HTR-8/SVneo (cell line): ENCODE measurements around the gene PRDX5.
A peak's percentile ranks its signal among the peaks of the same experiment; 100 is the strongest.
"Not testable (repeated sequence)": the region's sequence is repeated elsewhere in the genome, so short reads cannot be mapped to it uniquely, and the experiment has no call there.

Source experiments
- DNase-seq: peaks from one replicate; pipeline ENCODE4 v3.0.0; 2011; ENCODE audit warnings: low spot score, mixed read lengths; ENCODE audit not compliant: insufficient read length
- FAIRE-seq: peaks from 2 replicates; lab custom pipeline; 2011; peaks lifted over from hg19 to GRCh38; lab: Jason Lieb, UNC

The PRDX5 gene

DNA sequence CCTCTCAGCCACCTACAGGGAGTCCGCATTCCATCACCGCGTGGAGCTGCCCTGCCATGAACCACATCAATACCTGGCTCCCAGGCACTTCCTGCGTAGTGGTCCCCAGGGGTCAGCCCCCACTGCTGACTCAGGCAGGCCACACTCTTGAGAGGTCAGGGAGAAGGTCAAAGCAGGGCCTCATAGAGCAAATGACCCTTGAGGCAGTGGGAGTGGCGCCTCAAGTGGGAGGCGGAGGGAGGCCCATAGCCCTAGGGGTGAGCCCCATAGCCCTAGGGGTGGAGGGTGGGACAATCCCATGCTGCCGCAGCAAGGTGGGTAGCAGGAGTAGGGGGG, 5.0 kb downstream of the PRDX5 start:
- FAIRE-seq (no peak), DNase-seq (no peak)

- DNase-seq = no peak
- FAIRE-seq = no peak
Measured at GRCh38 chr11:64323373-64323772, 5.5 kb downstream of the PRDX5 start.

DNA sequence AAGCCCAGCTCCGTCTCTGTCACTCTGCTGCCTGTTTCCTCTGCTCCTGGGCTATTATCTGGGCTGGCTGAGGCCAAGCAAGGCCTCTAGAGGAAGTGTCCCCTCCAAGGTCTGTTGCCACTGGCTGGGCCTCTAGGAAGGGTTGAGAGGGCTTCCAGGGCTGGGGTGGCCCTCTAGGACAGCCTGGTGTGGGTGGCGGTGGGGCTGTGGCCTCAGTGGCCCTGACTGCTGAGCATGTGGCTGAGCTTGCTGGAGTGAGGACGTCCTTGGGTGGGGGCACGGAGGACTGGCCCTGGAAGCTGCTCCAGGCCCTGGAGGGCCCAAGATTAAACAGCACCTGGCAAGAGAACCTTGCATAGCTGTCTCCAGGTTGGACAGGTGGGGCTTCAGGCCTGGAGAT, 6.1 kb downstream of the PRDX5 start:
- not testable (repeated sequence) for DNase-seq, FAIRE-seq

DNA sequence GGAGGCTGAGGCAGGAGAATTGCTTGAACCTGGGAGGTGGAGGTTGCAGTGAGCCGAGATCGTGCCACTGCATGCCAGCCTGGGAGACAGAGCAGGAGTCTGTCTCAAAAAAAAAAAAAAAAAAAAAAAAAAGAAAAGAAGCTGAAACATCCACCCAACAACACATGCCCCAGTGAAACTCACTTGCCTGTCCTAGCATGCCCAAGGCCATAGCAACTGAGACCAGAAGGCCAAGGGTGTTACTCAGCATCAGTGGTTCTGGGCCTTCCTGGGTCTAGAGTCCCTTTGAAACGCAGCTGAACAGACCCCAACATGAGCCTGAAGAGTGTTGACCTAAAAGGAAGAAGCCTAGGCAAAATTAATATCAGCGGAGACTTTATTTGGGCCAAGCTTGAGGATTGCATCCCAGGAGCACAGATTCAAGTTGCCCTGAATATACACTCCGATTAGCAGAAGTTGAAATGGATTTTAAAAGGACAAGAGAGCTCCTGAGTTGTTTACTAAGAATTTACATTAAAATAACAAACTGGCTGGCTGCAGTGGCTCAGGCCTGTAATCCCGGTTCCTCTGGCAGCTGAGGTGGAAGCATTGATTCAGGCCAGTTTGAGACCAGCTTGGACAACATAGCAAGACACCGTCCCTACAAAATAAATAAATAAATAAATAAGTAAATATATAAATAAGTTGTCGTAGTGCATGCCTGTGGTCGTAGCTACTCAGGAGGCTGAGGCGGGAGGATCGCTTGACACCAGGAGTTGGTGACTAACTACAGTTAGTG, 7.0 kb downstream of the PRDX5 start:
- DNase-seq (no peak), FAIRE-seq (no peak)

DNA sequence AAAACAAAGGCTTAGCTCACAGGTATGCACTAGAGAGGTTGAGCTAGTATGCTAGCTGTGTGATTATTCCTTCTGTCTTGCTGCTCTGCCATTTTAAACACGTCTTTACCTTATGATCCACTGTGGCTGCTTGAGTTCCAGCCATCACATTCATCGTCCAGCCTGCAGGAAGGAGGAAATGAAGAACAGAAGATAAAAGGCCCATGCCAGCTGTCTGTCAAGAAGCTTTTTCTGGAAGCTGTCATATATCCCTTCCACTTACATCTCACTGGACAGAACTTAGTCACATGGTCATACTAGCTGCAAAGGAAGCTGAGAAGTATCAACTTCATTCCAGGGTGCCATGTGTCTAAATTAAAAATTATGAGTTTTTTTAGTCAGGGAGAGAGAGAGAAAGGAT, 9.5 kb downstream of the PRDX5 start:
- DNase-seq (no peak), FAIRE-seq (no peak)

DNA sequence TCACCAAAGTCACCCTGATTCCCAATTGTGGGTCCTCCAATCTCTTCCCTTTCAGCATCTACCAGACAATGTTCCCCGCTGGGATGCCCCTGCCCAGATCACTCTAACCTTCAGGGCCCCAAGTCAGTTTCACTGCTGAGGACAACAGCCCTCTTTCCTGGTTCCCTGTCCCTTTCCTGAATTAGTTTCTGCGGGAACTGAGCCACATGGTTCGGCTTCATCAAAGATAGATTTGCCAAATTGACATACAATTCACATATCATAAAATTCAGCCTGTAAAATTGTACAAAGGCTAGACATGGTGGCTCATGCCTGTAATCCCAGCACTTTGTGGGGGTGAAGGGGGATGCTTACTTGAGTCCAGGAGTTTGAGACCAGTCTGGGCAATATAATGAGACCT, 10.1 kb downstream of the PRDX5 start:
- no peak for DNase-seq
- no peak for FAIRE-seq

DNA sequence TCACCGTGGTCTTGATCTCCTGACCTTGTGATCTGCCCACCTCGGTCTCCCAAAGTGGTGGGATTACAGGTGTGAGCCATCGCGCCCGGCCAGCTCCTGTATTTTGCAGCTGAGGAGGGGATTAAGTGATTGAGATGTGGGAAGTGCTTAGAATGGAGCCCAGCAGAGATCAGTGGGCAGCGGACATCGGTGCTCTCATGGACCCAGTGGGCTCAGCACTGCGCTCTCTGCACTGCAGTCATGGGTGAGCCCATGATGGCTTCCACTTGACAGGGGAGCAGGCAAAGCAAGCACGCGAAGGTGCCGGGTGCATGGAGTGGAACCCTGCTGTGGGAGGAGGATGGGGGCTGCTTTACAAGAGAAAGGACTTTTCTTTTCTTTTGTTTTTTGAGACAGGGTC, 13.0 kb downstream of the PRDX5 start:
- FAIRE-seq (no peak), DNase-seq (no peak)

GRCh38 chr11:64331569-64332371, 13.8 kb downstream of the PRDX5 start:
- DNase-seq (peak; percentile 75), FAIRE-seq (no peak)

DNA sequence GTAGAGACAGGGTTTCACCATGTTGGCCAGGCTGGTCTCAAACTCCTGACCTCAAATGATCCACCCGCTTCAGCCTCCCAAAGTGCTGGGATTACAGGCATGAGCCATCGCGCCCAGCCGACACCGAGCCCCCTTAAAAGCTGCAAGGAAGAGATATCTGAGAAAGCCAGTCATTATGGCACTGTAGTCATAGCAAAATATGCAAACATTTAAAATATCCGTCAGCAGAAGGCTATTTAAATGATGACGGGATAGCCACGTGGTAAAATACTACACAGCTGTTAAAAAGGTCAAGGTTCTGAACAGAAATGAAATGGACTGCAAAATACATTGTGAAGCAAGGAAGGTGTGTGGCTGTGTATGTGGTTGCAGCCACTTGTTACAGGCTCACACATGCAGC, 15.6 kb downstream of the PRDX5 start:
- FAIRE-seq = no peak

DNA sequence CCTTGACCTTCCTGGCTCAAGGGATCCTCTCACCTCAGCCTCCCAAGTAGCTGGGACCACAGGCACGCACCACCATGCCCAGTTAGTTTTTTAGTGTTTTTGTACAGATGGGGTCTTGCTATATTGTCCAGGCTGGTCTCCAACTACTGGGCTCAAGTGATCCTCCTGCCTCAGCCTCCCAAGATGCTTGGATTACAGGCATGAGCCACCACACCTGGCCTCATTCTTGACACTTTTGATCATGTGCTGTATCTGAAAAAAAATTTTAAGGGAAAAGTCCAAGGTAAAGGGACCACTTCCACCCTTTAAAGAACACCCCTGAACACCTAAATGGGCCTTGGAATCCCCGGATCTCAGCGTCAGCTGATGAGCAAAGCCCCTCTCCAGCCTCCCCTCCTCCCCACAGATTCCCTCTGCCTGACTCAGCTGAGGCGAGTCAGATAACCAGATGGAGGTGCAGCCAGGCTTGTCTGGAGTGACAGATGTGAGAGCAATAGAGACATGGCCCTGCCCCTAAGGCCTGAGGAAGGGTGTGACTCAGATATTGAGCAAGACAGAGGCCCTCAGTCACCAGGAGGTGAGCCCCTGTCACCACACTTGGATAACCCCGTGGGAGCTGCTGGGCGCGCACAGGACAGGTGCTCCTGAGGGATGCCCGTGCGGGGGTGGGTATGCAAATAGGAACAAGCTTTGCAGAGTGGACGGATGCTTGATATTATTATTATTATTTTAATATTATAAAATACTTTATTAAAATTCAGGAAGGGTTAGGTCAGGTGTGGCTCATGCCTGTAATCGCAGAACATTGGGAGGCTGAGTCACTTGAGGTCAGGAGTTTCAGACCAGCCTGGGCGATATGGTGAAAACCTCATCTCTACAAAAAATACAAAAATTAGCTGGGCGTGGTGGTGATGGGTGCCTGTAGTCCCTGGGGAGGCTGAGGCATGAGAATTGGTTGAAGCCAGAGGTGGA, 17.1 kb downstream of the PRDX5 start:
- FAIRE-seq = peak; percentile 23
- DNase-seq = peak; percentile 97

More for the DNA sequence above, 15.6 kb downstream of the PRDX5 start:
- DNase-seq = no peak

- FAIRE-seq (no peak), DNase-seq (no peak)
Measured at GRCh38 chr11:64337538-64338249, 19.8 kb downstream of the PRDX5 start.

- FAIRE-seq = no peak
- no peak for DNase-seq
Measured at GRCh38 chr11:64338716-64339115, 20.8 kb downstream of the PRDX5 start.

GRCh38 chr11:64339286-64339685, 21.4 kb downstream of the PRDX5 start:
- DNase-seq (no peak), FAIRE-seq (no peak)

GRCh38 chr11:64339754-64340408, 22.0 kb downstream of the PRDX5 start, which contains the start of gene CCDC88B:
CCDC88B (plus strand) TSS chr11:64340204; CDS start chr11:64340267, 63 bp downstream.
- FAIRE-seq = no peak
- DNase-seq = no peak

DNA sequence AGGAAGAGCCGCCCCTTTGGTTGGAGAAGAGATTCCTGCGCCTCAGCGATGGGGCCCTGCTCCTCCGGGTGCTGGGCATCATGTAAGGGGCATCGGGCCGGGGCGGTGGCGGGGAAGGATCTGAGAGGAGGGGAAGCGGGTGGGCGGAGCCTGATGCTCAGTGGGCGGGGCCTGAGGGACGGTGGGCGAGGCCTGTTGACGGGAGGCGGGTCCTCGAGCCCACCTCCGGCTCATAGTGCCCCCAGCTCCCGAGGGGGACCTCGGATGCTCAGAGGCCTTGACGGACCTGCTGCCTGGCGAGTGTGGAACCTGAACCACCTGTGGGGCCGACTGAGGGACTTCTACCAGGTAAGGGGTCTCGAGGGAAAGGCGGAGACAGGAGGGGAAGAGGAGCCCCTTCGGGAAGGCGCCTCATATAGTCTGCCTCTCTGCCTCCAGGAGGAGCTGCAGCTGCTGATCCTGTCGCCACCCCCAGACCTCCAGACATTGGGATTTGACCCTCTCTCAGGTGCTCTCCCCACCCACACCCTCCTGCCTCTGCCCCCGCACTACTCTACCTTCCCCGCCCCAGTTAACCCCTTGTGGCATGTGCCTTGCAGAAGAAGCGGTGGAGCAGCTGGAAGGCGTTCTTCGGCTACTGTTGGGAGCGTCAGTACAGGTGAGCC, 22.9 kb downstream of the PRDX5 start:
- no peak for FAIRE-seq

GRCh38 chr11:64341429-64341828, 23.5 kb downstream of the PRDX5 start:
- DNase-seq (no peak), FAIRE-seq (no peak)

More for the DNA sequence above, 22.9 kb downstream of the PRDX5 start:
- DNase-seq = no peak

DNA sequence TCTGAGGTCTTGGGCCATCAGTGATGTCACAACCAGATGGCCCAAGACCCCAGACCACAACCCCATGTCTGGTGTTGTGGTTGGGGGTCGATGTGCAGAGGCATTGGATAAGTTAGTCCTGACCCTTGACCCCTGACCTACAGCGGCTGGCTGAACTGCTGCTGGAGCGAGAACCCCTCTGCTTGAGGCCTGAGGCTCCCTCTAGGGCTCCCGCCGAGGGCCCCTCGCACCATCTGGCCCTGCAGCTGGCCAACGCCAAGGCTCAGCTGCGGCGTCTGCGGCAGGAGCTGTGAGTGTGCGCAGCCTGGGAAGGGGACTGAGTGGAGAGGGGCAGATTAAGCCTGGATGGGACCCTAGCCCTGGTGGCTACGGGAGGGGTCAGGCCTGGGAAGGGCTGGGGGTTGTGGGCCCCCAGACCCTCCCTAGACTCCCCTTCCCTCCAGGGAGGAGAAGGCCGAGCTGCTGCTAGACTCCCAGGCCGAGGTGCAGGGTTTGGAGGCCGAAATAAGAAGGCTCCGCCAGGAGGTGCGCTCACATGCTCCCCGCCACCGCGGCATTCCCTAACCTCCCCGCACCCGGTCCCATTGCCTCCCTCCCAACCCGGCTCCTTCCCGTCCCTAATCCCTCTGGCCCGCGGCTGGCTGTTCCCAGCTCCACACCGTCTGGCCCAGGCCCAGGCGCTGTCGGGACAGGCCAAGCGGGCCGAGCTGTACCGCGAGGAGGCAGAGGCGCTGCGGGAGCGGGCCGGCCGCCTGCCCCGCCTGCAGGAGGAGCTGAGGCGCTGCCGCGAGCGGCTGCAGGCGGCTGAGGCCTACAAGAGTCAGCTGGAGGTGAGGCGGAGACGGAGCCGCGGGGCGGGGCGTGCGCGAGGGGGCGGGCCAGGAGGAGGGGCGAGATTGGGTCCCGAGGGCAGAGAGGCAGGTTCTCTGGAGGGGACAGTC, 24.2 kb downstream of the PRDX5 start:
- DNase-seq (no peak), FAIRE-seq (no peak)
